GM20431 (cell line): ENCODE data around the gene JPT2.

Experiments used
- in situ Hi-C: fragments of 300-500 bp; cut with MseI, MboI; formaldehyde crosslinking; loops from one replicate; pipeline ENCODE4 v1.15.0; 2020; ENCODE audit warnings: low sequenced_read_pairs; ENCODE audit not compliant: unreplicated experiment

The JPT2 gene

GRCh38 chr16:1749152-1750117 lies 71.4 kb downstream of the JPT2 start:
- in situ Hi-C loops, result no loop called here
